Measurements from ENCODE around the gene AVEN.
"Not testable (repeated sequence)": the region's sequence is repeated elsewhere in the genome, so short reads cannot be mapped to it uniquely, and the experiment has no call there.

Gene AVEN

GRCh38 chr15:33844186-33844585 is 194.8 kb downstream of the AVEN start:
- DNase-seq = no peak

- no peak for DNase-seq
These were observed 198.4 kb downstream of the AVEN start for GRCh38 chr15:33840615-33841014.

- DNase-seq = no peak
These were observed 199.5 kb downstream of the AVEN start for GRCh38 chr15:33839540-33839939.

- DNase-seq = no peak
These were observed 201.7 kb downstream of the AVEN start for GRCh38 chr15:33837294-33837693.

GRCh38 chr15:33834892-33835743 is 203.9 kb downstream of the AVEN start:
- DNase-seq = no peak

GRCh38 chr15:33831646-33832045 is 207.4 kb downstream of the AVEN start:
- DNase-seq = no peak

GRCh38 chr15:33830351-33830750 is 208.7 kb downstream of the AVEN start:
- no peak for DNase-seq

- no peak for DNase-seq
These were observed 212.8 kb downstream of the AVEN start for GRCh38 chr15:33826201-33826600.

GRCh38 chr15:33825453-33825852 is 213.6 kb downstream of the AVEN start:
- no peak for DNase-seq

GRCh38 chr15:33823119-33823518 is 215.9 kb downstream of the AVEN start:
- DNase-seq = no peak

GRCh38 chr15:33822479-33822878 is 216.5 kb downstream of the AVEN start:
- no peak for DNase-seq

- not testable (repeated sequence) for DNase-seq
These were observed 219.5 kb downstream of the AVEN start for GRCh38 chr15:33819499-33819898.
